Hepatocyte (in vitro differentiated cells): ENCODE data around the gene COASY. TPM values are rescaled to one million over a fixed set of nuclear protein-coding genes. Genes with fewer than 3 reads are reported as not detected.
"Not testable (repeated sequence)": the region's sequence is repeated elsewhere in the genome, so short reads cannot be mapped to it uniquely, and the experiment has no call there.

ENCODE experiments used
- DNase-seq: peaks from one replicate; pipeline ENCODE4 v3.0.0-alpha.2; 2016; ENCODE audit warnings: low spot score
- H2AFZ ChIP-seq: fragments of 200-600 bp; sonication (generic); 2 replicates; pipeline ENCODE4 v1.6.0; 2016; ENCODE audit warnings: antibody characterized with exemption, mild to moderate bottlenecking
- H3K27ac ChIP-seq: fragments of 200-600 bp; sonication (generic); 2 replicates; pipeline ENCODE4 v1.5.1; 2016; ENCODE audit warnings: mild to moderate bottlenecking
- H3K27me3 ChIP-seq: fragments of 200-600 bp; sonication (generic); 2 replicates; pipeline ENCODE4 v1.6.1; 2016
- H3K36me3 ChIP-seq: fragments of 200-600 bp; sonication (generic); replicated peaks from 2 replicates; pipeline ENCODE4 v1.5.1; 2016; ENCODE audit warnings: low read depth; ENCODE audit not compliant: insufficient read depth
- H3K4me1 ChIP-seq: fragments of 200-600 bp; sonication (generic); 2 replicates; pipeline ENCODE4 v1.5.1; 2016; ENCODE audit warnings: mild to moderate bottlenecking, moderate library complexity; ENCODE audit not compliant: insufficient read depth
- H3K4me2 ChIP-seq: fragments of 200-600 bp; sonication (generic); 2 replicates; pipeline ENCODE4 v1.6.0; 2016
- H3K4me3 ChIP-seq: fragments of 200-600 bp; sonication (generic); 2 replicates; pipeline ENCODE4 v1.5.1; 2016; ENCODE audit warnings: mild to moderate bottlenecking
- H3K79me2 ChIP-seq: fragments of 200-600 bp; sonication (generic); 2 replicates; pipeline ENCODE4 v1.6.0; 2017; ENCODE audit warnings: mild to moderate bottlenecking
- H3K9me2 ChIP-seq: fragments of 200-600 bp; sonication (generic); replicated peaks from 2 replicates; pipeline ENCODE4 v1.6.0; 2017; ENCODE audit warnings: mild to moderate bottlenecking; ENCODE audit not compliant: insufficient read depth
- H3K9me3 ChIP-seq: fragments of 200-600 bp; sonication (generic); 2 replicates; pipeline ENCODE4 v1.5.1; 2016; ENCODE audit warnings: low read depth, mild to moderate bottlenecking
- H4K20me1 ChIP-seq: fragments of 200-600 bp; sonication (generic); 2 replicates; pipeline ENCODE4 v1.6.0; 2016; ENCODE audit warnings: mild to moderate bottlenecking; ENCODE audit not compliant: insufficient read depth, poor library complexity, severe bottlenecking
- EZH2 ChIP-seq: fragments of 200-600 bp; sonication (generic); IDR thresholded peaks from 2 replicates; pipeline ENCODE4 v1.6.1; 2016; ENCODE audit warnings: antibody characterized with exemption, mild to moderate bottlenecking, borderline replicate concordance
- EZH2phosphoT487 ChIP-seq: fragments of 200-600 bp; sonication (generic); IDR thresholded peaks from one replicate; pipeline ENCODE4 v1.6.1; 2018; ENCODE audit warnings: antibody characterized with exemption, mild to moderate bottlenecking, low read depth, moderate library complexity; ENCODE audit not compliant: unreplicated experiment, severe bottlenecking
- WGBS: methylation state at CpG from one replicate; pipeline ENCODE4 v1.1.6; 2016; ENCODE audit warnings: low lambda C conversion rate; ENCODE audit errors: missing lambda C conversion rate; 5-methylcytosine and 5-hydroxymethylcytosine counted together
- polyA plus RNA-seq: library from polyadenylated mRNA; unstranded; fragments of >200 nt; fragmentation: Nextera tagmentation; extraction: Ambion mirVana; gene quantifications from 2 replicates; pipeline ENCODE4 v1.2.1, GENCODE V29; 2016
- total RNA-seq: library from RNA; depleted of rRNA; stranded (reverse); fragments of >200 nt; gene quantifications from 2 replicates; pipeline ENCODE4 v1.2.3, GENCODE V29; 2014
- TF ChIP-seq, protein P1 (sequence below): fragments of 200-600 bp; sonication (generic); IDR thresholded peaks from 2 replicates; pipeline ENCODE4 v1.5.1; 2016; ENCODE audit warnings: antibody characterized with exemption, mild to moderate bottlenecking; ENCODE audit not compliant: poor library complexity

COASY gene
- total and polyA plus RNA-seq, 2 experiments from 2014 or later = 33.9 to 91.6 TPM

DNA sequence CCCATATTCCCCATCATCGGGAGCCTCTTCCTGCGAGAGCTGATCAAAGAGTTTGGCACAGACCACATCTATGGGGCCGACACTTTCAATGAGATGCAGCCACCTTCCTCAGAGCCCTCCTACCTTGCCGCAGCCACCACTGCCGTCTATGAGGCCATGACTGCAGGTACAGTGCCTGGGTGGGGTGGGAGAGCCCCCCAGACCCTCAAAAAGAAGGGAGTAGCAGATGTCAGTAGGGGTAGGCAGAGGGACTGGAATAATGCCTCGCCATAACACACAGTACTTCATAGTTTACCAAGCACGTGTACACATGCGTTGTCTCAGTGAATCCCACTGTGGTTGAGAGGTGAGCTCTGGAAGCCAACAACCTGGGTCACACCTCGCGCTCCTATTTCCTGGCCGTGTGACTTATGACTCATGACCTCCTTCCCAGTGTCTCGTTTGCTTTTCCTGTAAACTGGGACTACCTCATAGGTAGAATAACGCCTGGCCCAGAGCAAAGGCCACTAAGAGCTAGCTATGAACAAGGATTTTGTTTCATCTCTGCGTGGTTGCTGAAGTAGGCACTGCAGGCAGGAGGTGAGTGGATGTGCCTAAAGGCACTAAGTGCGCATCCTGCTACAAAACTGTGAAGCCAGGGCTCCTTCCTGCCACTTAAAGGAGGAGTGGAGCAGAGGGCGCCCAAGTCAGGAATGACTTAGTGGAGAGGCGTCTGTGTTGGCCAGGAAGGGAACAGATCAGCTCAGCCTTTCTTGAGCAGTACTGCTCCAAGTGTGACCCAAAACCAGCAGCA is 20.7 kb upstream of the COASY start:
- peaks cover 18% of the 10 kb centered on the region for H3K79me2 ChIP-seq
- DNase-seq = peak; percentile 67
- H3K27me3 ChIP-seq = no peaks in the 10 kb centered on the region
- H3K27ac ChIP-seq = peak overlapping the region; percentile 89
- no peaks in the 10 kb centered on the region for H3K9me2 ChIP-seq
- no peak overlapping the region for H3K4me2 ChIP-seq
- H3K9me3 ChIP-seq = no peaks in the 10 kb centered on the region
- no peak overlapping the region for H2AFZ ChIP-seq
- no peaks in the 10 kb centered on the region for H3K36me3 ChIP-seq
- WGBS = 83% methylated on average over 17 of the region's 17 CpGs
- H3K4me1 ChIP-seq = peaks cover 10% of the 10 kb centered on the region
- H4K20me1 ChIP-seq = no peaks in the 10 kb centered on the region
- H3K4me3 ChIP-seq = no peak overlapping the region
- TF ChIP-seq, protein P1, sequence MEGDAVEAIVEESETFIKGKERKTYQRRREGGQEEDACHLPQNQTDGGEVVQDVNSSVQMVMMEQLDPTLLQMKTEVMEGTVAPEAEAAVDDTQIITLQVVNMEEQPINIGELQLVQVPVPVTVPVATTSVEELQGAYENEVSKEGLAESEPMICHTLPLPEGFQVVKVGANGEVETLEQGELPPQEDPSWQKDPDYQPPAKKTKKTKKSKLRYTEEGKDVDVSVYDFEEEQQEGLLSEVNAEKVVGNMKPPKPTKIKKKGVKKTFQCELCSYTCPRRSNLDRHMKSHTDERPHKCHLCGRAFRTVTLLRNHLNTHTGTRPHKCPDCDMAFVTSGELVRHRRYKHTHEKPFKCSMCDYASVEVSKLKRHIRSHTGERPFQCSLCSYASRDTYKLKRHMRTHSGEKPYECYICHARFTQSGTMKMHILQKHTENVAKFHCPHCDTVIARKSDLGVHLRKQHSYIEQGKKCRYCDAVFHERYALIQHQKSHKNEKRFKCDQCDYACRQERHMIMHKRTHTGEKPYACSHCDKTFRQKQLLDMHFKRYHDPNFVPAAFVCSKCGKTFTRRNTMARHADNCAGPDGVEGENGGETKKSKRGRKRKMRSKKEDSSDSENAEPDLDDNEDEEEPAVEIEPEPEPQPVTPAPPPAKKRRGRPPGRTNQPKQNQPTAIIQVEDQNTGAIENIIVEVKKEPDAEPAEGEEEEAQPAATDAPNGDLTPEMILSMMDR = no peak
- no peak for TF ChIP-seq EZH2
- TF ChIP-seq EZH2phosphoT487 = no peak

DNA sequence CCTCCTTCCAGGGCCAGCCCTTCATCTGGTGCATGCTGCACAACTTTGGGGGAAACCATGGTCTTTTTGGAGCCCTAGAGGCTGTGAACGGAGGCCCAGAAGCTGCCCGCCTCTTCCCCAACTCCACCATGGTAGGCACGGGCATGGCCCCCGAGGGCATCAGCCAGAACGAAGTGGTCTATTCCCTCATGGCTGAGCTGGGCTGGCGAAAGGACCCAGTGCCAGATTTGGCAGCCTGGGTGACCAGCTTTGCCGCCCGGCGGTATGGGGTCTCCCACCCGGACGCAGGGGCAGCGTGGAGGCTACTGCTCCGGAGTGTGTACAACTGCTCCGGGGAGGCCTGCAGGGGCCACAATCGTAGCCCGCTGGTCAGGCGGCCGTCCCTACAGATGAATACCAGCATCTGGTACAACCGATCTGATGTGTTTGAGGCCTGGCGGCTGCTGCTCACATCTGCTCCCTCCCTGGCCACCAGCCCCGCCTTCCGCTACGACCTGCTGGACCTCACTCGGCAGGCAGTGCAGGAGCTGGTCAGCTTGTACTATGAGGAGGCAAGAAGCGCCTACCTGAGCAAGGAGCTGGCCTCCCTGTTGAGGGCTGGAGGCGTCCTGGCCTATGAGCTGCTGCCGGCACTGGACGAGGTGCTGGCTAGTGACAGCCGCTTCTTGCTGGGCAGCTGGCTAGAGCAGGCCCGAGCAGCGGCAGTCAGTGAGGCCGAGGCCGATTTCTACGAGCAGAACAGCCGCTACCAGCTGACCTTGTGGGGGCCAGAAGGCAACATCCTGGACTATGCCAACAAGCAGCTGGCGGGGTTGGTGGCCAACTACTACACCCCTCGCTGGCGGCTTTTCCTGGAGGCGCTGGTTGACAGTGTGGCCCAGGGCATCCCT is 18.5 kb upstream of the COASY start:
- Histone ChIP-seq H3K27me3 (no peaks in the 10 kb centered on the region), H3K27ac (no peak overlapping the region), H3K36me3 (no peaks in the 10 kb centered on the region), H3K4me2 (no peak overlapping the region), H3K4me3 (no peak overlapping the region), H3K4me1 (peaks cover 5% of the 10 kb centered on the region), H3K9me3 (no peaks in the 10 kb centered on the region), H3K79me2 (no peaks in the 10 kb centered on the region), H4K20me1 (no peaks in the 10 kb centered on the region), H3K9me2 (no peaks in the 10 kb centered on the region), H2AFZ (no peak overlapping the region)
- WGBS = 96% methylated on average over 38 of the region's 39 CpGs
- TF ChIP-seq EZH2 = no peak
- TF ChIP-seq EZH2phosphoT487 = no peak
- TF ChIP-seq, protein P1 = no peak
- DNase-seq = no peak

- H3K4me3 ChIP-seq = no peak overlapping the region
- no peaks in the 10 kb centered on the region for H3K36me3 ChIP-seq
- H3K9me3 ChIP-seq = no peaks in the 10 kb centered on the region
- H4K20me1 ChIP-seq = no peaks in the 10 kb centered on the region
- H3K4me1 ChIP-seq = peaks cover 12% of the 10 kb centered on the region
- TF ChIP-seq, protein P1 = no peak
- no peak for TF ChIP-seq EZH2phosphoT487
- TF ChIP-seq EZH2 = no peak
- H2AFZ ChIP-seq = no peak overlapping the region
- H3K9me2 ChIP-seq = no peaks in the 10 kb centered on the region
- no peak for DNase-seq
- WGBS = 79% methylated on average over 8 of the region's 8 CpGs
- H3K4me2 ChIP-seq = no peak overlapping the region
- H3K27me3 ChIP-seq = no peaks in the 10 kb centered on the region
- no peaks in the 10 kb centered on the region for H3K79me2 ChIP-seq
- H3K27ac ChIP-seq = no peak overlapping the region
Measured at GRCh38 chr17:42544874-42545283, 17.1 kb upstream of the COASY start.

DNA sequence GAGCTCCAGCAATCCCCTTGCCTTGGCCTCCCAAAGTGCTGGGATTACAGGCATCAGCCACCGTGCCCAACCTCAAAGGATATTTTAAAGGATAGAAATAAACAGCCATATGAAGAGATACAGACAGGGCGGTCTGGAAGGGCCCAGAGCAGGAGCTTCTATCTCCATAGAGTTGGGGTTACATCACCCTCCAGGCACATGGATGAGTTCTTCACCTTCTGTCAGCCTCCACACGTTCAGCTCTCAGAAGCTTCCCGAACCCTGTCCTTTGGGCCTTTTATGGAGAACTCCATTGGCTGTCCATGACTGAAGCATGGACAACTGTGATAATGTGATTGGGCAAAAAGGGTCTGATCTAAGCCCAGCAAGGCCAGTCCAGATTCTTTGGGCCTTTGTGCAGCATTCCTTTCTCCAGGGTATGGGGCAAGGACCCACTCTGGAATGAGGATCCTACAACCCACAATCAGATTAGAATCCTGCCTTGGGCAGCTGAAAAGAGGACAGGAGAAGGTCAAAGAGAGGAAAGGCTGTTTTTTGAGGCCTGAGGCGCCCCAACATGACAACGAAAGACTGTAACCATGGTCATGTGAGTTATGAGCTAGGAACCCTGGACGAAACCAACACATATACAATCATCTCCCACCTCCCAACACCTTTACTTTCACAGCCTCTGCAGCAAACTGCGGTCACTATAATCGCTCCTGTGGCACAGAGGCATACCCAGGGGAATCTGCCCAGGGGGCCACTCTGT is 16.0 kb upstream of the COASY start:
- H3K27ac ChIP-seq, DNase-seq, H3K4me2 ChIP-seq, H3K9me3 ChIP-seq, H3K9me2 ChIP-seq, H4K20me1 ChIP-seq, H3K79me2 ChIP-seq, H2AFZ ChIP-seq, H3K36me3 ChIP-seq, H3K27me3 ChIP-seq, H3K4me3 ChIP-seq: not testable (repeated sequence)
- H3K4me1 ChIP-seq = peaks cover 10% of the 10 kb centered on the region
- 85% methylated on average over 9 of the region's 9 CpGs for WGBS
